Fibroblast of skin of right quadriceps (primary cell): Measurements from ENCODE around the gene PRSS57.
"Not testable (repeated sequence)": the region's sequence is repeated elsewhere in the genome, so short reads cannot be mapped to it uniquely, and the experiment has no call there.

ENCODE experiments used
- DNase-seq: peaks from one replicate; pipeline ENCODE4 v3.0.0-alpha.2; 2013

Gene PRSS57

DNA sequence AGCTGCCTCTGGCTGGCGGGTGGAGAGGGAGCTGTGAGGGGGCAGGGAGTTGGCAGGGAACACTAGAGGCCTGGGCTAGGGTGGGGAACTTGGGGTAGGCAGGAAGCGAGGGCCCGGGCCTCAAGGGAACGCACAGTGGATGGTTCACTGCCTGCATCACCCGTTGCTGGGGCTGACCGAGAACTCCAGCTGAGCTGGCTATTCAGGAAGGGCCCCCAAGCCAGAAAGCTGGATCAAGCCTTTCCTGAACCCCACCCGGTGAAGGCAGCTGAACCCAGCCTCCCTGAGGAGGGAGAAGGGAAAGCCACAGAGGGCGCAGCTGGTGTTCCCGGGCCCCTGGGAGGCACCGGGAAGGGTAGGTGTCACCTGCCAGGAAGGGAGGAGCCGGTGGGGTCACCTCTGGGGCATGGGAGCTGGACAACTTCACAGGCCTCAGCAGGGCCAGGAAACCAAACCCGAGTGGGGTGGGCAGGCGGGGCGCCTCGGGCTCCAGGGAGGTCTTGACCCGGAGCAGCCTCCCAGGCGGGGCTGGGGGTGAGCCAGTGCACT is 27.4 kb upstream of the PRSS57 start:
- DNase-seq = no peak

DNA sequence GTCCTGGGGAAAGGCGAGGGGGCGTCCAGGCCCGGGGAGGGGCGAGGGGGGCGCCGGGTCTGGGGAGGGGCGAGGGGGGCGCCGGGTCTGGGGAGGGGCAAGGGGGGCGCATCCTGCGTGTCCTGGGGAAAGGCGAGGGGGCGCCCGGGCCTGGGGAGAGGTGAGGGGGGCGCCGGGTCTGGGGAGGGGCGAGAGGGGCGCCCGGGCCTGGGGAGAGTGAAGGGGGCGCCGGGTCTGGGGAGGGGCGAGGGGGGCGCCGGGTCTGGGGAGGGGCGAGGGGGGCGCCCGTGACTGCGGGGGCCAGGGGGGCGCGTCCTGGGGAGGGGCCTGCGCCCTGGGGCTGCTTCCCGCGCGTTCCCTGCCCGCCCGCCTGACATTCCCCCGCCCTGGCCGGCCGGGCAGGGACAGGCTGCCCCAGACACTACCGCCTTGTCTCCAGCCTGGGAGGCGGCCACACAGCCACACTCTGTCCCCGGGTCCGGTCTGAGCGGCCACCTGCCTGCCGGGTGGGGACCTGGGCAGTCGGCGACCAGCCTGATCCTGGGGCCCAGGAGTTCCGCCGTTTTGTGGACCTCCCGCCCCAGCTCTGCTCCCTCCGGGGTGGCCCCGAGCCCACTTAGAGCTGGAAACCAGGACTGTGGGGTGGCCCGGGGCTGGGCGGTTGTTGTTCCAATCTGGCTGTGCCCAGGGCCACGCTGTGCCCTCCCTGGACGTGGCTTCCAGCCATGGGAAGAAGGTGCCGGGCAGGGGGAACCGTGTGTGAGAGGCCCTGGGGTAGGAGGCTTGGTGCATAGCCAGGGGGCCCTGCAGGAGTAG is 25.3 kb upstream of the PRSS57 start:
- DNase-seq = no peak

DNA sequence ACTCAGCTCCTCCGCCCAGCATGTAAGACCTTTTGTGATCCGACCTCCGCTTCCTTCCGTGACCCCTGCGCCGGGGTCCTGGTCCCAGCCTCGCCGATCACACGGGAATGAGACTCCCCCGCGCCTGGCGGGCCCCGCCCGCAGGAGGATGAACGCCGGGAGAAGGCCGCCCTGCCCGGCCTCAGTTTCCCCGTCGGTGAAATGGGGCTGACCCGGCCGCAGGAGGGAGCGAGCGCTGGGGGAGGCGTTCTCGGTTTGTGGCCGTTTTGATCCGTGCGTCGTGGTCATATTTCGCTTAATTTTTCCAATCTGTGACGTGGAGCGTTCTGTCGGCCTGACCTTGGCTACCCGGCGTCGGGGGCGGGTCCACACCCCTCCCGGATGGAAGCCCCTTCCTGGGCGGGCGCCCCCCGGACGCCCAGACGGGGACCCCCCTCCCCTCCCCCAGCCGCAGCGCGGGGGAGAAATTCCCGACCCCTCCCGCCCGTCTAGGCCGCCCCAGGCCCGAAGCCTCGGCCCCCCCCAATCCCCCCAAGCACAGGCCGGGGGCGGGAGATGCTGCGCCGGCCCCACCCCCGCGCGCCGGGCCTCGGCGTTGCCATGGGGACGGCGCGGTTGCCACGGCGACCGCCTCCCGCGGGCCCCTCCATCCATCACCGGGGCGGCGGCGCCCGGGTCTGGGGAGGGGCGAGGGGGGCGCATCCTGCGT is 24.5 kb upstream of the PRSS57 start:
- no peak for DNase-seq

DNA sequence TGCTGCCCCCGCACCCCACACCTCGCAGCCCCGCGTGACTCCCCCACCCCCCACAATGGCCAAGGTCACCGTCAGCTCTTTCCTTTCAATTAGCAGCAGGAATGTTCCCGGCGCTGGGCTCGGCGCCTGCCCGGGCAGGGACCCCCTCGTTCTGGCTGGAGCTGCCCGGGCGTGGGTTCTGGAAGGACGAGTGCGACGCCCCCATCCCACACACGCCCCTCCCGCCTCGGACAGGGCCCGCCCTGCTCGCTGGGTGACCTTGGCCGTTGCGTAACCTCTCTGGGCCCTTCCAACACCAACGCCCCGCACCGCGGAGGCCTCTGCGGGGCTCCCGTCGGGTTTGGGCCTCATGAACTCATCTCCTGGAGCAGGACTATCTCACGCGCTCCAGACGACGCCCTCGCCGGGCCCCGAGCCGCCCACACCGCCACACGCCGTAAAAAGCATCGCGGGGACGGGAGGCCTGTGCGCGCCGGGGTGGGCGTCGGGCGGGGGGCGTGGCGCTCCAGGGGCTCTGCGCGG is 23.8 kb upstream of the PRSS57 start:
- no peak for DNase-seq

DNA sequence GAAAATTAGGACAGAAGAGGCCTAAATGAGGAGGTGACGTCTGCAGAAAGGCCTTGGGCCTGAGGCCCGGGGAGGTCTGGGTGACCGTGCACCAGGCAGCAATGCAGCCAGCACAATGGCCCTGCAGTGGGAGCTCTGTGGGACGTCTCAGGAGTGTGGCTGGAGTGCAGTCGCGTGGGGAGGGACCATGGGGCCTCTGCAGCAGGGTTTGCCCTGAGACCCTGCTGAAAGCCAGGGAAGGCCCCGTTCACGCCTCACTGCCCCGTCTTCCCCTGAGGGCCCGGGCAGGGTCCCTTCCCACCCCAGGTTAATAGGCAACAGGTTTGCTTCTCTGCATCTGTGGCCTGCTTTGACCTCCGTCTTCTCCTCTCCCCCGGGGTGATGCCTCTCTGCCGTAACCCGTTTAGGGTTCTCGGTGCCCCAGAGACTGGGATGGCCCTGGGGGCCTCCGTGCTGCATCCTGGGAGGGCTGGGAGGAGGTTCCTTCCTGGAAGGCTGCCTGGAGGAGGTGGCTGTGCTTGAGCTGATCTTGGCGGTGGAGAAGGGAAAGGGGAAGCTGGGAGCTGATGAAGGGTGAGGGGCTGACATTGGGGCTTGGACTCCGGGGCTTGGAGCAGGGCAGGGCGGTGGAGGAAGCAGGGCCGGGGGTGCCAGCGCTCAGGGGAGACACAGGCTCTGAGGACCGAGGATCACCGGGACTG is 23.1 kb upstream of the PRSS57 start:
- DNase-seq = no peak

DNA sequence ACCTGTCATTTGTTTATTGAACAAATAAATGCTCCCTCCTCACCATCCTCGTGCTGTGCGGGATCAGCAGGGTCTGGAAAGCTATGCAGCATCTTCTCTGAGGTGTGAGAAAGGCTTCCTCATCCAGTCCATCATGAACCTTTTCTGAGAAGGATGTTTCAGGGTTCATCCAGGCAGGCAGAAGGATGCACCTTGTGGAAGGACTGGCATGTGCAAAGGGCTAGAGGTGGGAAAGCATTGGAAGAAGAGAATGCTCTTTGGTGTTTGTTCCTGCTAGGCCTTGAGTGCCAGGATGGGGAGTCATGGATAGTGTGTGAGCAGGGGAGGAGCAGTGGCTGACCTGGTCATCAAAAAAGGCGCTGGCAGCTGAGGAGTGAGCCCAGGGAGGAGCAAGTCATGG is 20.1 kb upstream of the PRSS57 start:
- no peak for DNase-seq

DNA sequence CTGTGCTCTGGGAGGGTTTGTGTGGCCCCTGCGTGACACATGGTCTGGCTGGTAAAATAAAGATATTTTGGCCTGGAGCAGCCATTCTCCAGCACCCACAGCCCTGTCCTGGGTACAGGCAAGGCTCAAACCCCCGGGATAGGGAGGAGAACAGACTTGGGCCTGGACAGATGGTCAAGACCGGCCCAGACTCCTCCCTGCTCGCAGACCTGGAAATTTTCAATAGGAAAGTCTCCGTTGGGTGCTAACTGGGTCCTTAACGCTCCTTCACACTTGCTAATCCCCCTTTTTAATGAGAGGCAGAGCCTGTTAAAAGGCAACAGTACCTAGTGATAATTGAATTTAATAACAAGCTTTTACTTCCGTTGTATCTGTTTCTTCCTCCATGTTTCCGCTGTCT is 16.0 kb upstream of the PRSS57 start:
- DNase-seq = no peak

DNA sequence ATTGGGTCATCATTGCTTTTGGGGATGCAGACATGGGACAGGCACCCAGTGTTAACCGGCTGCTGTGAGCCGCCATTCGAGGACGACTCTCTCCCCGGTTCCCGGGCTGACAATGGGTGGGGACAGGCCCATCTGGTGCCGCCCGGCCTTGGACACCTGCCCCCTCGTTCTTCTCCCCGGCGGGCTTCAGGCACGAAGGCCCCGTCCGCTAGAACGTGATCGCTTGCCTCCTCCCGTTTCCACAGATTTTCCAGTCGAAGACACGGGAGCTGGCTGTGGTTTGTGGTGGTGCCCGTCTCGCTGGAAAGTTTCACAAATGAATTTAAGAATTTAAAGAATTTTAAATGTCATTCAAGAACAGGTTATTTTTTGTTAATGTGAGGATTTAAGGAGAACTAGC is 15.5 kb upstream of the PRSS57 start:
- DNase-seq = no peak

DNA sequence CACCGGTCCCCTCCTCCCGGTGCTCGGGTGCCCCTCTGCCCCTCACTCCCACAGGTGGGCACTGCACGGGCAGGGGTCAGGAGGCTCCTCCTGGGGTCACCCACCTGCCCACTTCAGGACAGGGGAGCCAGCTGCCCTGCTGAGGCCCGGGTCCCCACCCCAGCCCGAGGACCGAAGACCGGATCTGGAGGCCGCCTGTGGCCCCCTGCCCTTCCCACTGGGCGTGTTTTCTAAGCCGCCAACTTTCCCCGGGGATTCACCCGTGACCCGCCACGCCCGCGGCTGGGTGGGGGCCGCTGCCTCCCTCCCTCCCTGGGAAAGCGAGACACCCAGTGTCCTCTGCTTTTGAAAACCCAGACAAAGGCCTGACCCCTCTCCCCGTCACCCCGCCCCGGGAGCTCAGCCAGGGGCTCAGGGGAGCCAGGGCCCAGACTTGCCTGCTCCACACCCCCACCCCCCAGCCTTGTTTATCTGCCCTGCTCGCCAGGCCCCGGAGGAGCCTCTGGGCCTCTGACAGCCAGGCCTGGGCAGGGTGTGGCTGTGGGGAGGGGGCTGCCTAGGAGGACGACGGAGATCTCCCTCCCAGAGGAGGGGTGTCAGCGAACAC is 14.8 kb upstream of the PRSS57 start:
- DNase-seq = no peak

DNA sequence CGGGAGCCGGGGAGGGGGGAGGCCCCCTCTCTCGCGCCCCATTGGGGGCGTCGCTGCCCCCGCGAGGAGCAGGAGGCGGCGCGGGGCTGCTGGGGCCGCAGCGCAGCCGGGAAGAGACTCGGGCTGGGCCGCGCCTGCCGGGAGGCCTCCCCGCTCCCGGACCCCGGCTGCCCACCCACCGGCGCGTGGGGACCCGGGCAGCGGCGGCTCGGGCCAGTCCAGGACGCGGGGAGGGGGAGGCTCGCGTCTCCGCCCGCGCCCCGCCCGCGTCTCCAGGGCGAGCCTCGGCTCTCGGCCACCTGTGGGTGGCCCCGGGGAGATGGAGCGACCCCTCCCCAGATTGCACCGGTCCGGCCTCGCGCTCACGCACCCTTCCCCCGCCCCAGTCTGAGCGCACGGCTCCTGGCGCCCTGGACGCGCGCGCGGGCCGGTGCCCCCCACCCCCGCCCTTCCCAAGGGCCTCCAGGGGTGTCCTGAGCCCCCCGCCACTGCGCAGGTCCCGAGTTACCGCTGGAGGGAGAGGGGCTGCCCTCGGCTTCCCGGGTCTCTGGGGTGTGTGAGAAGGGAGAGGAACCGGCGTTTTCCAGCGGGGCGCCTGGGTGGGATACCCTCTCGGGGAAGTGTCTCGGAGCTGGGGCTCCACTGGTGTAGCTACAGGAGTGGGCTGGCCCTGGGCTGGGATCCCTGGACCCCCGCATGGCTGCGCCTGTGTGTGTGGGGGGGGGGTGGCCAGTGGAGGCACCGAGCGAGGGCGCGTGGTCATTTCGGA is 14.1 kb upstream of the PRSS57 start:
- DNase-seq = no peak

DNA sequence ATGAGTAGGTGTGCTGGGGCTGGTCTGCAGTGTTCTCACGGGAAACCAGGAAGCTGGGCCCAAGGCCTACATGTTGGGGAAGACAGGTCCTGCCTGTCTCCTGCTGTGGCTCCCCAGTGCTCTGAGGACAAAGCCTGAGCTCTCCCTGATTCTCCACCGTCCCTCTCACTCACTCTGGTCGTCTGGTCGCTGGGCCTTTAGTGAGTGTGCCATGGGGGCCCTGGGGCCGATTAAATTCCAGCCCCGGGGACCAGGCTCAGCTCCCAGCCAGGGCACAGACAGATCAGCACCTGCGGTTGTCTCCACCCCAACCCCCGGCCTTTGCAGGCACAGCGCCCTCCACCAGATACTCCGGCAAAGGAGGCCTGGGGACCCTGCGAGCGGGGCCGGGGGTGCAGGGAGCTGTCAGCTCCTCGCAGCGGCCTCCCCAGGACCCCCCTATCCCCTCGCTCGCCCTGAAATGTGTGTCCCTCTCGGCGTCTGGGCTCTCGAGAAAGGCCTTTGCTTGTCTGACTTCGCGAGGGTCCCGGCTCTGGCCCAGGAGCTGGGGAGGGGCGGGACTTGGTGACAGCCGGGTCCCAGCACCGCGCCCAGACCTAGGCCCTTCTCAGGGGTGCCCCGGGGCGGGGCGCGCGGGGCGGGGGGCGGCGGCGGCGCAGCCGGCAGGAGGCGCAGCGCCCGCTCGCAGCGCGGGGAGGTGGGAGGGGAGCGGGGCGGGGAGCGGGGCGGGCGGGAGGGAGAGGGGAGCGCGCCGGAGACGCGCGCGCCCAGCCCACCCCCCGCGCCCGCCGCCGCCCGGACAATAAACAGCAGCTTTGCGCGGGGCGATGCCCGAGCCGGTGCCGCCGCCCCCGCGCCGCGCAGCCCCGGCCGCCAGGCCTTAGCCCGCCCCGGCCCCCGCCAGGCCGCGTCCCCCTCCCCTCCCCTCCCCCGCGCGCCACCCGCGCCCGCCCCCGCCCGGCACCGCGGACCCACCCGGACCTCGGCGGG is 13.2 kb upstream of the PRSS57 start, which contains the start of gene PALM:
Gene PALM, plus strand, starts transcription at position 782 of the 990 bp plus-strand sequence. CDS start 212 bp downstream, outside the sequence.
- no peak for DNase-seq

DNA sequence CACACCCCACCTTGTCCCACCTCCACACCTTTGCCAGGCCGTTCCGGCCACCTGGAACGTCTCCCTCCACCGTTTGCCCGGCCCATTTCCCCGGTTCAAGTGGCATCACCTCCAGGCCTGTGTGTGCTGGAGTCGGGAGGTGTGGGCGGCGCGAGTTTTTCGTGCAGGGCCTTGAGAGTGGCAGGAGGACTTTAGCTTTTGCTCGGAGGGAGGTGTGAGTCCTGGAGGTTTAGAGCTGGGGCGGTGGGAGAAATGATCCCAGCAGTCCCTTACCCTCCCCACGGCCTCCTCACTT is 9.1 kb upstream of the PRSS57 start:
- DNase-seq = no peak

DNA sequence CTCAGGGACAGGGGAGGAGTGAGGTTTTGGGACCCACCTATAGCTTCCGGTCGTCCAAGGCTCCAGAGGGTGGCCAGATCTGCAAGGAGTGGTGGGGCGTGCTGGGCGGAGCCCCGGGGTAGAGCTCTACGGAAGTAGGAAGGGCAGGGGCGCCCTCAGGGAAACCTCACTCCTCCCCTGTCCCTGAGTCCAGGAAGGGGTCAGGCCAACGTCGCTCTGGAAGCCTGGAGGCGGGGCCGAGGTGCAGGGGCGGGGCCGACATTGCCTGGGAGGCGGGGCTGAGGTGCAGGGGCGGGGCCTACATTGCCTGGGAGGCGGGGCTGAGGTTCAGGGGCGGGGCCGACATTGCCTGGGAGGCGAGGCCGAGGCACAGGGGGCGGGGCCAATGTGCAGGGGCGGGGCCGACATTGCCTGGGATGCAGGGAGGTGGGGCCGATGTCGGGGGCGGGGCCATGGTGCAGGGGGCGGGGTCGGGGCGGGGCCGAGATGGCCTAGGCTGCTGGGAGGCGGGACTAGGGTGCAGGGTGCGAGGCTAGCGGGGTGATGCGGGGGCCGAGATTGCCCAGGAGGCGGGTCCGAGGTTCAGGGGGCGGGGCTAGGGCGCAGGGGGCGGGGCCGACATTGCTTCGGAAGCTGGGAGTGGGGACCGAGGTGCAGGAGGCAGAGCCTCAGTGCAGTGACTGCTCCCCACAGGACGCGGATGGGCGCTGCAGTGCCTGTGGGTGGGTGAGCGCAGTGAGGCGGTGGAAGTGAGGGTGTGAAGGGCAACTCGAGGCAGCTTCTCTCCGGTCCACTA is 8.6 kb upstream of the PRSS57 start:
- DNase-seq = peak; percentile 39

DNA sequence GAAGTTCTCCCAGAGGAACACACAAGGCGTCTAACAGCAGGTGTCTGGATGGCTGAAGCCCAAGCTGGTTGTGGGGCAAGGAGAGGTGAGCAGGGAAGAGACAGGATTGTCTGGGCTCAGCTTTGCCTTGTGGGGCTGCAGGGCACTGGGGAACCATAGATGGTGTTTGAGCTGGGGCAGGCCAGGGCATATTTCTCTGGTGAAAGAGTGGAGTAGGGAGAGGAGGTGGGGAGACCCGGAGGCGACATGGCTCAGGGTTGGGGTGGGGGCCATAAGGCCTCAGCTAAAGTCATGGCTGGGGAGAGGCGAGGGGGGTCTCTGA is 8.0 kb upstream of the PRSS57 start:
- DNase-seq = no peak

DNA sequence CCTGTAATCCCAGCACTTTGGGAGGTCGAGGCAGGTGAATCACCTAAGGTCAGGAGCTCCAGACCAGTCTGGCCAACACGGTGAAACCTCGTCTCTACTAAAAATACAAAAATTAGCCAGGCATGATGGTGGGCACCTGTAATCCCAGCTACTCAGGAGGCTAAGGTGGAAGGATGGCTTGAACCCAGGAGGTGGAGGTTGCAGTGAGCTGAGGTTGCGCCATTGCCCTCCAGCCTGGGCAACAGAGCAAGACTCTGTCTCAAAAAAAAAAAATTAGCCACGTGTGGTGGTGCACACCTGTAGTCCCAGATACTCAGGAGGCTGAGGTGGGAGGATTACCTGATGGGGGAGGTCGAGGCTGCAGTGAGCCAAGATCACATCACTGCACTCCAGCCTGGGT is 7.6 kb upstream of the PRSS57 start:
- DNase-seq = not testable (repeated sequence)

DNA sequence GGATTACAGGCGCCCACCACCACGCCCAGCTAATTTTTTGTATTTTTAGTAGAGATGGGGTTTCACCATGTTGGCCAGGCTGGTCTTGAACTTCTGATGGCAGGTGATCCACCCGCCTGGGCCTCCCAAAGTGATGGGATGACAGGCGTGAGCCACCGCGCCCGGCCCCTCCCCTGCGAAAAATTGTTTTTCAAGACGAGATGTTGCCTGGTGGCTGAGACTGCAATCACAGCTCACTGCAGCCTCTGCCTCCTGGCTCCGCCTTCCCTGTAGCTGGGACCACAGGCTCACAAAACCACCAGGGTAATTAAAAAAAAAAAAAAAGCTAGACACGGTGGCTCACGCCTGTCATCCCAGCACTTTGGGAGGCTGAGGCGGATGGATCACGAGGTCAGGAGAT is 4.6 kb upstream of the PRSS57 start:
- DNase-seq = not testable (repeated sequence)

DNA sequence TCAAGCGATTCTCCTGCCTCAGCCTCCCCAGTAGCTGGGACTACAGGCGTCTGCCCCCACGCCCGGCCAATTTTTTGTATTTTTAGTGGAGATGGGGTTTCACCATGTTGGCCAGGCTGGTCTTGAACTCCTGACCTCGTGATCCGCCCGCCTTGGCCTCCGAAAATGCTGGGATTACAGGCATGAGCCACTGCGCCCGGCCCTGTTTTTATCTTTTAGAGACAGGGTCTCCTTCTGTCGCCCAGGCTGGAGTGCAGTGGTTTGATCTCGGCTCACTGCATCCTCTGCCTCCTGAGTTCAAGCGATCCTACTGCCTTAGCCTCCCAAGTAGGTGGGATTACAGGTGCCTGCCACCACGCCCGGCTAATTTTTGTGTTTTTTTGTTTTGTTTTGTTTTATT is 3.3 kb upstream of the PRSS57 start:
- DNase-seq = not testable (repeated sequence)

DNA sequence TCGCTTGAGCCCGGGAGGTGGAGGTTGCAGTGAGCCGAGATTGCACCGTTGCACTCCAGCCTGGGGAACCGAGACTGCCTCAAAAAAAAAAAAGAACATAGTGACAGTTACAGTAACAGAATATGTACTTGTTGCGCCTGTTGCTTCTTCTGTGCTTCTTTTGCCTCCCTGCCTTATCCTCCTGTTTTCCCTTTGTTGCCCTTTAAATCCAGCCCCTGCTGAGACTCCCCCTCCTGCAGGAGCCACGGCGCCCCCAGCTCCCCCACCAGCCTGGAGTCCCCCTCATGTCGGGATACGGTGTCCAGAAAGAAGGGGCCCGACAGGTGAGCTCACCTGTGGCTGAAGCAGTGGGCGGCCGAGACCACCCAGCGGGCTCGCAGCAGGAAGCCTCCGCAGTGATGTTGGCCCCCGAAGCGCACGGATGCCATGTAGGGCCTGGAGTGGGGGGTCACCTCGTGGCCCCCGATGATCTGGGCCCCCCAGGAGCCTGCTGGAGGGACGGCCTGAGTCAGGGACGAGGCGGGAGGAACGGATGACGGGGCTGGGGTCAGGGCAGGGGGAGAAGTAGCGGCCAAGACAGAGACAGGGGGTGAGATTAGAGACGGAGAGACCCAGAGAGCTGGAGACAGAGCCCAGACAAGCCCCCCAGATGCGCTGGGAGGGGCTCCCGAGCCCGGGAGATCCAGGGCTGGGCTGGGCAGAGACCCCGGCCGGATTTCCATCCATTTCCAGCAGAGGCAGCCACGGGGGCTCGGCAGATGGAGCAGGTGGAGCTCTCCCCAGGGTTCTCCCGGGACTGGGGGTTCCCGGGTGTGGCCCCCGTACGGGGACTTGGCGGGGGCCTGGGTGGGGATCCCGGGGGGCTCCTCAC is 536 bp downstream of the PRSS57 start:
- no peak for DNase-seq

DNA sequence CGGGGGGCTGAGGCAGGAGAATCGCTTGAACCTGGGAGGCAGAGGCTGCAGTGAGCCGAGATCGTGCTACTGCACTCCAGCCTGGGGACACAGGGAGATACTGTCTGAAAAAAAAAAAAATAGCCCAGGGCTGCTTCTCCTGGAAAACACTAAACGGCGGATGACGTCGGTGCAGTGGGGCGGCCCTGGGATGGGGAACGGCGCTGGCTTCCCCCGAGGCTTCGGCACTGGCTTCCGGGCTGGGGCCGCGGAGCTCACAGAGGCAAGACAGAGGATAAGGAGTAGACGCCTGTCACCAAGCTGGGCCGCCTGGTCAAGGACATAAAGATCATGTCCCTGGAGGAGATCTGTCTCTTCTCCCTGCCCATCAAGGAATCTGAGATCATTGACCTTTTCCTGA is 5.0 kb downstream of the PRSS57 start:
- DNase-seq = no peak
